HG03196 (cell line): ENCODE measurements around the gene RIOK3.
"Not testable (repeated sequence)": the region's sequence is repeated elsewhere in the genome, so short reads cannot be mapped to it uniquely, and the experiment has no call there.

Experiments
- ATAC-seq: cut with Tn5 transposase; IDR thresholded peaks from one replicate; pipeline ENCODE4 v1.9.1; 2021; ENCODE audit not compliant: unreplicated experiment

Gene RIOK3, protein sequence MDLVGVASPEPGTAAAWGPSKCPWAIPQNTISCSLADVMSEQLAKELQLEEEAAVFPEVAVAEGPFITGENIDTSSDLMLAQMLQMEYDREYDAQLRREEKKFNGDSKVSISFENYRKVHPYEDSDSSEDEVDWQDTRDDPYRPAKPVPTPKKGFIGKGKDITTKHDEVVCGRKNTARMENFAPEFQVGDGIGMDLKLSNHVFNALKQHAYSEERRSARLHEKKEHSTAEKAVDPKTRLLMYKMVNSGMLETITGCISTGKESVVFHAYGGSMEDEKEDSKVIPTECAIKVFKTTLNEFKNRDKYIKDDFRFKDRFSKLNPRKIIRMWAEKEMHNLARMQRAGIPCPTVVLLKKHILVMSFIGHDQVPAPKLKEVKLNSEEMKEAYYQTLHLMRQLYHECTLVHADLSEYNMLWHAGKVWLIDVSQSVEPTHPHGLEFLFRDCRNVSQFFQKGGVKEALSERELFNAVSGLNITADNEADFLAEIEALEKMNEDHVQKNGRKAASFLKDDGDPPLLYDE

DNA sequence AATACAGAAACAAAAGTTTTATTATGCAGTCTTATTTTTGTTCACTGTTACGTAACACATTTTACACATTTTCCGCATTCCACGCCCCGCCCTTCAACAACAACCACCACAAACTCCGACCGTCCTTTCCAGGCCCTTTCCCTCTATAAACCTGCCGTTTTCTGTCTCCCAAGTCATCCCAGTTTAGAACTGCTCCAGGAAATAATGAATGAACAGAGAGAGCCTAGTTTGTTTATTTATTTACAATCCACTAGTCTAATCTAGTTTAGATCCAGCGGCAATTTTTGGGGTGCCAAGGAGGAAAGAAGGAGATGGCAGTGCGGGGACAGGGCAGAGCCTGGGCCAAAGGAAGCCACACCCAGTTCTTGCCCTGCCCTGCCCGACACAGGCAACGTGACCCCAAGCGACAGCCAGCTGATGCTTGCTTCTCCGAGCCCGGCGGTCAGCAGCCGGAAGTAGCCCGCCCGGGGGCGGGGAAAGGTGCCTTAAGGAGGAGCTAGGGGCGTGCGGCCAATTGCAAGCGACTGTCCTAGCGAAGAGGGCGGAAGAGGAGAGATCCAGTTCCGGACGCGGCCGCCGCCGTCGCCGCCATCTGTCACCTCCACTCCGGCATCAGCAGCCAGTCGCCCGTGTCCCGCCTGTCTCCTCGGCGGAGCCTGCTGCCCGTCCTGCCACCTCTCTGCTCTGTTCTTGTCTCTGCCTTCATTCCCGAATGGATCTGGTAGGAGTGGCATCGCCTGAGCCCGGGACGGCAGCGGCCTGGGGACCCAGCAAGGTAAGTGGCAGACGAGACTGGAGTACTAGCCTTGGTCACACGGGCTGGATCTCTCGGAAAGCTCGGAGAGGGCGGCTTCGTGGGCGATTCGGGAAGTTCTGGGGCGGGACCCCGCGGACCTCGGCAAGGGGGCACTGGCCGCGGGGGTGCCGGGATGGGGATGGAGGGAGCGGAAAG is at the start of gene RIOK3:
TSS of gene RIOK3 (plus strand) at position 560 of the 952 bp plus-strand sequence. CDS start at position 713, 153 bp downstream.
- ATAC-seq: peak; percentile 97

GRCh38 chr18:23403310-23403709 is 49.8 kb upstream of the RIOK3 start:
- ATAC-seq: no peak

DNA sequence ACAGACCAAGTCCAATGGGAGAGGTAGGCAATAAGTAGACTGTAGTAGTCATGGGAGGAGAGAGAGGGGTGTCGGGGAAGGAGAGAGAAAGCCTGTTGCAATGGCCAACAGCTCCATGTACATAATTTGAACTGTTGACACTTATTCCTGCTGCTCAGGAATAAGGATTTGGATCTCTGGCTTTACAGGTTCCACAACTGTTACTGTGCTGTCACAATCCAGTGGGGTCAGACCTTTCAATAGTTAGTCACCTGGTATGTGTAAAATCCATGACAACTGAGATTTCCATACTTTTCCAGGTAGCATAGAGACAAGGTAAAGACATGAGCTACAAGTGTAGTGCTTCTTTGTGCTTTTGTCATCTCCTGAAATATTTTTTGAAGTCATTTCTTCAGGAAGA is 47.5 kb upstream of the RIOK3 start:
- no peak for ATAC-seq

- no peak for ATAC-seq
These were observed 46.8 kb upstream of the RIOK3 start for GRCh38 chr18:23406271-23406787.

DNA sequence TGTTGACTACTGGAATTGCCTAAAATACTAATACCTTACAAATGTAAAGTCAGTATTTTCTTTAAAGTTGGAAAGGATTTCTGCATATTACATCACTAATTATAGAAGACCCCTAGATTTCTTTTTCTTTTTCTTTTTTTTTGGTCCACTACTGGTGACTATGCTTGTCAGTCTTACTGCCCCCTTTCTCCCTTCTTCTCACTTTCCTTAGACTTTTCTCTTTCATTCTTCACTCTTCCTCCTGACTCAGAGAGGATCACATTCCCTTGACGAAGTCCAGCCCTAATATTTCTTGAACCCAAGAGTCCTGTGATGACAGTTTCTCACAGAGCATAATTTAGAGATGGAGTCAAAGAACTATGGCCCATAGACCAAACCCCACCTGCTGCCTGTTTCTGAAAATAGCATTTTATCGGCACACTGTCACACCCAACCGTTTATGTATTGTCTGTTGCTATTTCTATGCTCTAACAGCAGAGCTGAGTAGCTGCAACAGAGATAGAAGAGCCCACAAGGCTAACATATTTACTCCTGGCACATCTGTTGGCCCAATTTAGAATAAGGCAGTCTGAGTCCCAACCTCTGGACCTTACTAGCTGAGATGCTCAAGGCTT is 40.6 kb upstream of the RIOK3 start:
- no peak for ATAC-seq

DNA sequence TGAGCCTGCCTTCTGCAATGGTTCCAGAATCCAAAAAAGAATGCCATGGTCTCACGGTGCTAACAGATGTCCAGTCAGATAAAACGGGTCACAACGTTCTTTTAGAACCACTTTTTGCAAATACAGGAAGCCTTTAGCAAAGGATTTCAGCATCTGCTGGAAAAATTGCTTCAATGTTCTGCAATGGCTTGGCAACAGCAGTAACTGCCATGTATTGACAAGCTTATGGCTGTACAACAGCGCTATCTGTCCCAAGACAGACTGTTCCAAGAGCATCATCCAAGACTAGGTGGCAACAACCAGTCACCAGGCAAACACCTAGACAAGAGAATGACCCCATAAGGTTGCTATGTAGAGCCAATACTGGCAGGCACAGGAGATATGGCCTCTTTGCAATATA is 37.6 kb upstream of the RIOK3 start:
- ATAC-seq: no peak

DNA sequence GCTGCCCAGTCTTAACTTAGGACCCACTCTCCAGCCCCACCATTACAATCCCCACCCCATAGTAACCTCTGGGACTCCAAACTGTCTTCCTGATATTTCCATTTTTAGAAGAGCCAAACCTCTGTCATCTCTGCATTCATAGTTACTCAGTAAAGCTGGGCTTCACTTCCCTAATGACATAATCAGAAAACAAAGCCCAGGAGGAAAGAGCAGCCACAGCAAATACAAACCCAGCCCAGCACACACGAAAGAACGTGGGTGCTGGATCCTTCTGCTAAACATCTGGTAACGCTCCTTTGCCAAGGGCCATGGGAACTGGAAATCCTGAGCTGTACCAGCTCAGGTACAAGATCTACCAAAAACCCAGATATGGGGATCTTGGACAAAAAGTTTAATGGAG is 36.8 kb upstream of the RIOK3 start:
- no peak for ATAC-seq

DNA sequence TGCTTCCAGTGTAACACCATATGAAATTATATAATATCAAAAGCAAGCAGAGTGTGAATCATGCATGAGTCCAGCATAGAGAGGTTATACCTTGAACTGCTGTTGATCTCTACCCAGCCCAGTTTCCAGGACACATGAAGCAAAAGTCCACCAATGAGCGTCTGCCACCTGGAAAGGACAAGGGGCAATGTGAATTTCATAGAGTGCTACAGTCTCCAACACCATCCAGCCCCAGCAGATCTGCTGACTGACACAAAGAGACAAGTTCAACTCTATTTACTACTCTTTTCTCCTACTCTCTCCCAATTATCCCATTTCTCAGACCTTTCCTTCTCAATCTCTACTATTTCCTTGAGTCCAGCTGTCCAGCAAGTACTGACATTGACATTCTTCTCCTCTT is 31.8 kb upstream of the RIOK3 start:
- ATAC-seq: no peak

- ATAC-seq: peak; percentile 88
These were observed 30.2 kb upstream of the RIOK3 start for GRCh38 chr18:23422751-23423418.

GRCh38 chr18:23424616-23425015 is 28.5 kb upstream of the RIOK3 start:
- no peak for ATAC-seq

GRCh38 chr18:23428821-23429220 is 24.3 kb upstream of the RIOK3 start:
- no peak for ATAC-seq

DNA sequence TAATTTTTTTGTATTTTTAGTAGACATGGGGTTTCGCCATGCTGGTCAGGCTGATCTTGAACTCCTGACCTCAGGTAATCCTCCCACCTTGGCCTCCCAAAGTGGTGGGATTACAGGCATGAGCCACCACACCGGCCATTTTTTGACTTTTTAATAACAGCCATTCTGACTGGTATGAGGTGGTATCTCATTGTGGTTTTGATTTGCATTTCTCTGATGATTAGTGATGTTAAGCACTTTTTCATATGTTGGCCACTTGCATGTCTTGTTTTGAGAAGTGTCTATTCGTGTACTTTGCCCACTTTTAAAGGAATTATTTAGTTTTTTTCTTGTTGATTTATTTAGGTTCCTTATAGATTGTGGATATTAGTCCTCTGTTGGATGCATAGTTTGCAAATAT is 23.5 kb upstream of the RIOK3 start:
- ATAC-seq: not testable (repeated sequence)

- no peak for ATAC-seq
These were observed 19.7 kb upstream of the RIOK3 start for GRCh38 chr18:23433360-23433759.

DNA sequence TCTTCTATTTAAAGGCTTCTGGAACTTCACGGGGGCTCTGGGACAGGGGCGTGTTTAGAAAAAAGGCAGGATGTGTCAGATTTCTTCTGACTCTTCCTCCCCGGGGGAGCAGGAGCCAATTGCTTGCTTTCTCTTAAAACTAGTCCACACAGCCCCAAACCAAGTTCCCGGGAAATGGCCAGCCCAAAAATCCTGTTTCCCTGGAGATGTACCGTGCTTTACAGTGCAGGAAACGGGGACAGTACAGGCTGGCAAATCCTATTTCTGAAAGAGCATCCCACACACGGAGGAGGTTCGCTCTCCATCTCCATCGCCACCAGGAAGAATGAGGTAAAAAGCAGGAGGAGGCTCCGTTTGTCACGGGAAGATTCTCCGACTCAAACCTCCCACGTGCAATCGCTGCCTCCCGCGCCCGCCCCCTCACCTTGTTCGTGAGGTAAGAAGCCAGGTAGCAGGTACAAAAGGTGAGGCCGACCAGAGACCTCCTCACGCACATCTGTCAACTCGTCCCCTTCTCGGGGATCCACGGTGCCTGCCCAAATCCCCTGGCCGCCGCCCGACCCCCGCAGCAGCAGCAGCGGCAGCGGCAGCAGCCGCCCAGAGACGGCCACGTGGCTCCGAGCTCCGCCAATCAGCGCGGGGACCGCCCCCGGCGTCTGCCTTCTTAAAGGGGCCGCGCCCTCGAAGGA is 15.6 kb upstream of the RIOK3 start:
- ATAC-seq: peak; percentile 85

GRCh38 chr18:23438046-23438377 is 15.1 kb upstream of the RIOK3 start:
- no peak for ATAC-seq

DNA sequence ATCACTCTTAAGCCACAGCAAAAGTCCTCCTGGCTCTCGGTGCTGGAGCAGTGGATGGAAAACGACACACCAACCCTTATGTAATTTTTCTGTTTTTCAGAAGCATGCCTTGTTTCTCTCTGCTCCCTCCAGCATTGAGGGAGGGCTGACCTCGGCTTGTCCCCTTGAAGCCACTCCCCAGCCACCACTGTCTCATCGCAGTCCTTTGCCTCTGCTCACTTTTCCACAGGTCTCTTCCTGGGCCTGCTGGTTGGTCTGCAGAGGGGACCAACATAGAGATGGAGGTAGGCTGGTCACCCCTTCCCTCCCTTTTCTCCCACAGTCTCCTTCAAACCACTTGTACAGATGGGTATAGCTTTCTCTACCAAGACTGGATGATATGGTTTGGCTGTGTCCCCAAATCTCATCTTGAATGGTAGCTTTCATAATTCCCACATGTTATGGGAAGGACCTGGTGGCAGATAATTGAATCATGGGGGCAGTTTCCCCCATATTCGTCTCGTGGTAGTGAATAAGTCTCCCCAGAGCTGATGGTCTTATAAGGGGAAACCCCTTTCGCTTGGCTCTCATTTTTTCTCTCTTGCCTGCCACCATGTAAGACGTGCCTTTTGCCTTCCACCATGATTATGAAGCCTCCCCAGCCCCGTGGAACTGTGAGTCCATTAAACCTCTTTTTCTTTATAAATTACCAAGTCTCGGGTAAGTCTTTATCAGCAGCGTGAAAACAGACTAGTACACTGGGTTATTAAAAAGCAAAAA is 14.3 kb upstream of the RIOK3 start:
- ATAC-seq: no peak

DNA sequence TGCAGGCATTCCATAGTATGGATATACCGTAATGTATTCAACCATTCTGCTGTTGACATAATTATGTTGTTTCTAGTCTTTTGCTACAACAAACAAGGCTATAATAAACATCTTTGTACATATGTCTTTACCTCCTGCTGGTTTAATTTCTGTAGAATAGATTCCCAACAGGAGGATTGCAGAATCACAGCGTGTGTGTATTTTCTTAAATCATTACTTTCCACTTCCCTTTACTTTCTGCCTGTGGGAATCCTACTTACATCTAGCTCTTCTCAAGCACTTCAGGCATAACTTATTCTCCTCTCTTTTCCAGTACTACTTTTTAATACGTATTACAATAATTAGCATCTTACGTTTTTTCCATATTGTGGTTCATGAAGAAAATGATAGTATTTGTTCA is 13.0 kb upstream of the RIOK3 start:
- no peak for ATAC-seq

GRCh38 chr18:23442958-23443357 is 10.1 kb upstream of the RIOK3 start:
- no peak for ATAC-seq

- ATAC-seq: no peak
These were observed 4.8 kb upstream of the RIOK3 start for GRCh38 chr18:23448291-23448690.
